Mesenchymal stem cell (in vitro differentiated cells and primary cell): ENCODE results near the gene MACROD1. TPM values are rescaled to one million over a fixed set of nuclear protein-coding genes. Genes with fewer than 3 reads are reported as not detected.
A peak's percentile ranks its signal among the peaks of the same experiment; 100 is the strongest.

Source experiments
- DNase-seq: peaks from one replicate; pipeline ENCODE4 v3.0.0-alpha.2; 2013
- H2AFZ ChIP-seq: one replicate; pipeline ENCODE4 v1.6.1; 2013; ENCODE audit warnings: low read depth, mild to moderate bottlenecking, control low read depth, inconsistent platforms, low read length, moderate library complexity
- H2AK5ac ChIP-seq: 2 replicates; pipeline ENCODE4 v1.6.1; 2013; ENCODE audit warnings: low read length, moderate library complexity, mild to moderate bottlenecking, inconsistent platforms; ENCODE audit not compliant: severe bottlenecking
- H2BK120ac ChIP-seq: one replicate; pipeline ENCODE4 v1.6.1; 2013; ENCODE audit warnings: low read depth, mild to moderate bottlenecking, inconsistent platforms, low read length, moderate library complexity
- H2BK12ac ChIP-seq, 2 experiments: one replicate each; pipeline ENCODE4 v1.6.1; 2013; ENCODE audit warnings: inconsistent platforms in 2 of 2, low read length in 2 of 2, mild to moderate bottlenecking in 2 of 2, moderate library complexity in 2 of 2, control low read depth in 1 of 2
- H2BK15ac ChIP-seq: one replicate; pipeline ENCODE4 v1.6.1; 2013; ENCODE audit warnings: mild to moderate bottlenecking, low read depth, inconsistent platforms; ENCODE audit not compliant: poor library complexity, severe bottlenecking
- H2BK5ac ChIP-seq: 2 replicates; pipeline ENCODE4 v1.6.1; 2013; ENCODE audit warnings: low read depth, mild to moderate bottlenecking, low read length, control low read depth, inconsistent platforms; ENCODE audit not compliant: poor library complexity, severe bottlenecking
- H3K14ac ChIP-seq, 2 experiments: one replicate each; pipeline ENCODE4 v1.6.1; 2013; ENCODE audit warnings: inconsistent platforms in 2 of 2, low read length in 2 of 2, control low read depth in 1 of 2, mild to moderate bottlenecking in 1 of 2, moderate library complexity in 1 of 2
- H3K18ac ChIP-seq, 2 experiments: one replicate each; pipeline ENCODE4 v1.6.1; 2013; ENCODE audit warnings: inconsistent platforms in 2 of 2, low read length in 2 of 2, control low read depth in 1 of 2, low read depth in 1 of 2, mild to moderate bottlenecking in 1 of 2
- H3K23ac ChIP-seq, 2 experiments: one replicate each; pipeline ENCODE4 v1.6.1; 2013; ENCODE audit warnings: inconsistent platforms in 2 of 2, low read length in 2 of 2, mild to moderate bottlenecking in 2 of 2, moderate library complexity in 2 of 2, control low read depth in 1 of 2
- H3K27ac ChIP-seq: 2 replicates; pipeline ENCODE4 v1.5.1; 2013; ENCODE audit warnings: mild to moderate bottlenecking, moderate library complexity, low read length, control low read depth, inconsistent platforms; ENCODE audit not compliant: poor library complexity, severe bottlenecking
- H3K27me3 ChIP-seq, 2 experiments: 2 replicates each; pipeline versions ENCODE4 v1.6.1 to v1.7.0; 2013; ENCODE audit warnings: low read length in 2 of 2, mild to moderate bottlenecking in 2 of 2, moderate library complexity in 2 of 2, control low read depth in 1 of 2, inconsistent platforms in 1 of 2; ENCODE audit not compliant: control insufficient read depth in 1 of 2, insufficient read depth in 1 of 2
- H3K36me3 ChIP-seq, 2 experiments: 2 replicates each; pipeline versions ENCODE4 v1.6.1 to v1.7.0; 2013; ENCODE audit warnings: low read length in 2 of 2, control low read depth in 1 of 2, inconsistent platforms in 1 of 2, low read depth in 1 of 2, mild to moderate bottlenecking in 1 of 2; ENCODE audit not compliant: insufficient read depth in 2 of 2, control insufficient read depth in 1 of 2
- H3K4ac ChIP-seq, 2 experiments: one replicate each; pipeline ENCODE4 v1.6.1; 2013; ENCODE audit warnings: inconsistent platforms in 2 of 2, low read length in 2 of 2, mild to moderate bottlenecking in 2 of 2, moderate library complexity in 2 of 2, control low read depth in 1 of 2, low read depth in 1 of 2
- H3K4me1 ChIP-seq: 2 replicates; pipeline ENCODE4 v1.6.1; 2013; ENCODE audit warnings: low read depth, low read length, control low read depth; ENCODE audit not compliant: control insufficient read depth, insufficient read depth
- H3K4me2 ChIP-seq: 2 replicates; pipeline ENCODE4 v1.6.1; 2013; ENCODE audit warnings: low read length, mild to moderate bottlenecking, inconsistent platforms; ENCODE audit not compliant: poor library complexity, severe bottlenecking
- H3K4me3 ChIP-seq, 2 experiments: 2 replicates each; pipeline versions ENCODE4 v1.5.1 to v1.7.0; 2013; ENCODE audit warnings: low read length in 2 of 2, mild to moderate bottlenecking in 2 of 2, control low read depth in 1 of 2, low read depth in 1 of 2; ENCODE audit not compliant: insufficient read depth in 1 of 2
- H3K79me1 ChIP-seq: replicated peaks from 2 replicates; pipeline ENCODE4 v1.6.1; 2013; ENCODE audit warnings: mild to moderate bottlenecking, control low read depth, low read length, inconsistent platforms; ENCODE audit not compliant: poor library complexity, severe bottlenecking
- H3K9ac ChIP-seq: 2 replicates; pipeline ENCODE4 v1.7.0; 2013; ENCODE audit warnings: mild to moderate bottlenecking, low read length, moderate library complexity
- H3K9me3 ChIP-seq: 2 replicates; pipeline ENCODE4 v1.7.0; 2013; ENCODE audit warnings: mild to moderate bottlenecking, low read length; ENCODE audit not compliant: control insufficient read depth
- H4K8ac ChIP-seq: one replicate; pipeline ENCODE4 v1.6.1; 2013; ENCODE audit warnings: inconsistent platforms, mild to moderate bottlenecking, low read length, moderate library complexity
- H4K91ac ChIP-seq: one replicate; pipeline ENCODE4 v1.6.1; 2013; ENCODE audit warnings: mild to moderate bottlenecking, low read length, inconsistent platforms
- WGBS: methylation state at CpG from one replicate; pipeline ENCODE4 v1.1.7; 2013; ENCODE audit warnings: mixed read lengths; 5-methylcytosine and 5-hydroxymethylcytosine counted together
- polyA plus RNA-seq, 2 experiments: library from polyadenylated mRNA; stranded (reverse); fragments of 200-250 nt; gene quantifications; one replicate each; pipeline ENCODE4 v1.2.3, GENCODE V29; 2013

The MACROD1 gene
- 2.9 TPM for polyA plus RNA-seq (2013, experiment 1 of 2)
- 3.0 TPM for polyA plus RNA-seq (2013, experiment 2 of 2)

GRCh38 chr11:64165842-64166635, at the start of gene MACROD1:
TSS of gene MACROD1 (minus strand) at chr11:64166113. CDS start at chr11:64165994, 119 bp downstream.
- H3K9me3 ChIP-seq: no peaks in the 10 kb centered on the region
- no peak within 1 kb of the TSS for H2BK5ac ChIP-seq
- peak within 1 kb of the TSS; percentile 93 for H4K8ac ChIP-seq
- no peaks in the 10 kb centered on the region for H3K27me3 ChIP-seq
- no peak within 1 kb of the TSS for H2AK5ac ChIP-seq
- no peak within 1 kb of the TSS for H3K27ac ChIP-seq
- peak within 1 kb of the TSS; percentile 85 for H3K9ac ChIP-seq
- peak; percentile 90 for DNase-seq
- peaks cover 19% of the 10 kb centered on the region for H3K4me1 ChIP-seq
- peak within 1 kb of the TSS; percentile 24 to 66 for H3K4ac ChIP-seq
- peaks cover 7% of the 10 kb centered on the region for H3K79me1 ChIP-seq
- H3K4me2 ChIP-seq: peak within 1 kb of the TSS; percentile 81
- WGBS: under 1% methylated on average over 66 of the region's 92 CpGs
- peak within 1 kb of the TSS; percentile 75 to 85 for H3K4me3 ChIP-seq
- peak within 1 kb of the TSS; percentile 29 to 38 for H2BK12ac ChIP-seq
- H3K36me3 ChIP-seq: no peaks in the 10 kb centered on the region
- H3K23ac ChIP-seq: peak within 1 kb of the TSS in 1 of 2 experiments; percentile 56
- peak within 1 kb of the TSS; percentile 45 for H2BK15ac ChIP-seq
- H3K18ac ChIP-seq: peak within 1 kb of the TSS; percentile 54 to 94
- peak within 1 kb of the TSS; percentile 96 for H2AFZ ChIP-seq
- peak within 1 kb of the TSS; percentile 73 for H4K91ac ChIP-seq
- H2BK120ac ChIP-seq: peak within 1 kb of the TSS; percentile 66
- H3K14ac ChIP-seq: peak within 1 kb of the TSS in 1 of 2 experiments; percentile 93

GRCh38 chr11:64211181-64211872, 45.4 kb upstream of the MACROD1 start:
- H2BK12ac ChIP-seq: no peak overlapping the region
- 97% methylated on average over 23 of the region's 30 CpGs for WGBS
- H2BK15ac ChIP-seq: no peak overlapping the region
- H4K91ac ChIP-seq: no peak overlapping the region
- H2AK5ac ChIP-seq: no peak overlapping the region
- H3K9ac ChIP-seq: no peak overlapping the region
- H3K4me1 ChIP-seq: peaks cover 23% of the 10 kb centered on the region
- no peak overlapping the region for H3K4me3 ChIP-seq
- H3K9me3 ChIP-seq: no peaks in the 10 kb centered on the region
- H2AFZ ChIP-seq: no peak overlapping the region
- H3K36me3 ChIP-seq: peaks cover 13 to 44% of the 10 kb centered on the region in 2 experiments
- no peak overlapping the region for H4K8ac ChIP-seq
- no peak overlapping the region for H3K4ac ChIP-seq
- H3K79me1 ChIP-seq: peaks cover 8% of the 10 kb centered on the region
- H3K14ac ChIP-seq: no peak overlapping the region
- no peak overlapping the region for H3K23ac ChIP-seq
- no peak overlapping the region for H3K27ac ChIP-seq
- H3K4me2 ChIP-seq: no peak overlapping the region
- no peaks in the 10 kb centered on the region for H3K27me3 ChIP-seq
- no peak overlapping the region for H2BK5ac ChIP-seq
- no peak overlapping the region for H2BK120ac ChIP-seq
- no peak for DNase-seq
- no peak overlapping the region for H3K18ac ChIP-seq

- Histone ChIP-seq H3K18ac (no peak overlapping the region), H2AFZ (no peak overlapping the region), H3K79me1 (peaks cover 12% of the 10 kb centered on the region), H3K4me1 (peaks cover 27% of the 10 kb centered on the region), H3K27ac (no peak overlapping the region), H2AK5ac (no peak overlapping the region), H2BK5ac (no peak overlapping the region), H3K4me2 (no peak overlapping the region), H2BK120ac (no peak overlapping the region), H4K91ac (no peak overlapping the region), H3K14ac (no peak overlapping the region), H3K27me3 (no peaks in the 10 kb centered on the region), H4K8ac (no peak overlapping the region), H2BK15ac (no peak overlapping the region), H3K23ac (no peak overlapping the region), H3K4me3 (no peak overlapping the region), H3K9me3 (no peaks in the 10 kb centered on the region), H2BK12ac (no peak overlapping the region), H3K4ac (no peak overlapping the region), H3K36me3 (peaks cover 22 to 52% of the 10 kb centered on the region in 2 experiments), H3K9ac (no peak overlapping the region)
- no peak for DNase-seq
- WGBS: 96% methylated on average over 24 of the region's 24 CpGs
These were observed 44.5 kb upstream of the MACROD1 start for GRCh38 chr11:64210301-64211020.

GRCh38 chr11:64209563-64209843, 43.6 kb upstream of the MACROD1 start:
- 93% methylated on average over 8 of the region's 8 CpGs for WGBS
- Histone ChIP-seq H3K18ac (no peak overlapping the region), H3K79me1 (peaks cover 12% of the 10 kb centered on the region), H3K4me2 (no peak overlapping the region), H3K27me3 (no peaks in the 10 kb centered on the region), H2BK120ac (no peak overlapping the region), H3K27ac (no peak overlapping the region), H2BK5ac (no peak overlapping the region), H3K23ac (no peak overlapping the region), H3K9ac (no peak overlapping the region), H2BK12ac (no peak overlapping the region), H3K14ac (no peak overlapping the region), H2BK15ac (no peak overlapping the region), H2AK5ac (no peak overlapping the region), H4K8ac (no peak overlapping the region), H3K4ac (no peak overlapping the region), H3K4me1 (peaks cover 27% of the 10 kb centered on the region), H4K91ac (no peak overlapping the region), H2AFZ (no peak overlapping the region), H3K4me3 (no peak overlapping the region), H3K36me3 (peaks cover 27 to 55% of the 10 kb centered on the region in 2 experiments), H3K9me3 (no peaks in the 10 kb centered on the region)
- no peak for DNase-seq
